HTERT RPE-1 (cell line): Measurements from ENCODE around the gene RIMBP2.
"Not testable (repeated sequence)": the region's sequence is repeated elsewhere in the genome, so short reads cannot be mapped to it uniquely, and the experiment has no call there.

ENCODE experiments used
- in situ Hi-C: fragments of 300-500 bp; cut with MboI; formaldehyde crosslinking; loops from 4 replicates; pipeline ENCODE4 v1.14.3; 2020; ENCODE audit warnings: low sequenced_read_pairs

The RIMBP2 gene, protein sequence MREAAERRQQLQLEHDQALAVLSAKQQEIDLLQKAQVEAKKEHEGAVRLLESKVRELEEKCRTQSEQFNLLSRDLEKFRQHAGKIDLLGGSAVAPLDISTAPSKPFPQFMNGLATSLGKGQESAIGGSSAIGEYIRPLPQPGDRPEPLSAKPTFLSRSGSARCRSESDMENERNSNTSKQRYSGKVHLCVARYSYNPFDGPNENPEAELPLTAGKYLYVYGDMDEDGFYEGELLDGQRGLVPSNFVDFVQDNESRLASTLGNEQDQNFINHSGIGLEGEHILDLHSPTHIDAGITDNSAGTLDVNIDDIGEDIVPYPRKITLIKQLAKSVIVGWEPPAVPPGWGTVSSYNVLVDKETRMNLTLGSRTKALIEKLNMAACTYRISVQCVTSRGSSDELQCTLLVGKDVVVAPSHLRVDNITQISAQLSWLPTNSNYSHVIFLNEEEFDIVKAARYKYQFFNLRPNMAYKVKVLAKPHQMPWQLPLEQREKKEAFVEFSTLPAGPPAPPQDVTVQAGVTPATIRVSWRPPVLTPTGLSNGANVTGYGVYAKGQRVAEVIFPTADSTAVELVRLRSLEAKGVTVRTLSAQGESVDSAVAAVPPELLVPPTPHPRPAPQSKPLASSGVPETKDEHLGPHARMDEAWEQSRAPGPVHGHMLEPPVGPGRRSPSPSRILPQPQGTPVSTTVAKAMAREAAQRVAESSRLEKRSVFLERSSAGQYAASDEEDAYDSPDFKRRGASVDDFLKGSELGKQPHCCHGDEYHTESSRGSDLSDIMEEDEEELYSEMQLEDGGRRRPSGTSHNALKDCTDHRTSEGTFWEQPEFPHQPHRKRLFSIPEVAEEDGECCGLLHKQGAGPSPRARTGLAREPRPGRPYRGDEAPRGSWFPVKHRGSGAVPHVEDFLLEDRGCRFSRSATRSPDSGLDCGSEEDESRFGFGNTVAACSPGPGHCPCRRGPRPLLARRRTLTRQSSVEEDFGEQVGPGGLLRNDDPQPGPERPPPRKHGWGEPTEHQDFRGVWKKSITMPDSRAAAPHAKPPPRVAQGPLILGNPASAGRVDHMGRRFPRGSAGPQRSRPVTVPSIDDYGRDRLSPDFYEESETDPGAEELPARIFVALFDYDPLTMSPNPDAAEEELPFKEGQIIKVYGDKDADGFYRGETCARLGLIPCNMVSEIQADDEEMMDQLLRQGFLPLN (N-terminal part only)

DNA sequence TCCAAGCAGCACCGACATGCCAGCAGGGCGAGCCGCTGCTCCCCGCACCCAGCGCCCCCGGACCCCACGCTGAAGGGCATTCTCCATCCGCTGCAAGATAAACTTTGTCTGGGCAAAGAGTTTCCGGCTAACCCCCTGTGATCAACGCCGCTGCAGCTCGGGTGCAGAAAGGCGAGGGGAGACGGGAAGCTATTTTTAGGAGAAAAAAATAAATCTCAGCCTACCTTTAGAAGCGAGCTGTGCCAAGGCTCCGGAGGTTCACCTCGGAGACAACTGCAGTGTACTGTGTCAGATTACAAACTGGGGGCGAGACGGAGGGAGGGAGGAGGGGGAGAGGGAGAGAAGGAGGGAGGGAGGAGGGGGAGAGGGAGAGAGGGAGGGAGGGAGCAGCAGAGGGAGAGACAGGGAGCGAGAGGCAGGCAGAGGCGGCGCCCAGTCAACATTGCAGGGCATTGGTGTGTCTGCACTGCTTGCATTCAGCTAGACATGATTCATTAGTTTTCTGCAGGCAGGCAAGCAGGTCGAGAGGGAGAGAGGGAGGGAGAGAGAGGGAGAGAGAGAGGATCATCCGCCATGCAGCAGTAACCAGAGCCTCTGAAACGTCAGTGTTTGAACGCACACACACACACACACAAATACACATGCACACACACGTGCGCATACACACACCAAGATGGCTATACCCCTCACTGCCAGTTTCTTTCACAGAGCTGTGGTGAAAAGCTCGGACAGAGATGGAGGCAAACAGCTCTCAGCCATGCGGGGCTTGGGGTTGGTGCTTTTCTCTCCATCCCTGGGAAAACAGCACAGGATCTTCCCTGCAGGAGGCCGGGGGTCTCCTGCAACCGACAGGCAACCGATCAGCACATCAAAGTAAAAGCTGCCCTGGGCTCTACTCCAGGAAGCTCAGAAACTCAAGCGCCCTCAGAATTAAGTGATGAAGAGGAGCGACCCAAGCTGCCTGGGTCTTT is at the start of gene RIMBP2:
Gene RIMBP2 (minus strand): TSS at position 302 of the 971 bp plus-strand sequence. CDS start 237,286 bp downstream, outside the sequence.
- in situ Hi-C loops: no loop called here

- in situ Hi-C loops: no loop called here
These were observed 49.1 kb upstream of the RIMBP2 start for GRCh38 chr12:130765186-130765659.

GRCh38 chr12:130764475-130765185 is 48.5 kb upstream of the RIMBP2 start:
- in situ Hi-C loops: no loop called here

DNA sequence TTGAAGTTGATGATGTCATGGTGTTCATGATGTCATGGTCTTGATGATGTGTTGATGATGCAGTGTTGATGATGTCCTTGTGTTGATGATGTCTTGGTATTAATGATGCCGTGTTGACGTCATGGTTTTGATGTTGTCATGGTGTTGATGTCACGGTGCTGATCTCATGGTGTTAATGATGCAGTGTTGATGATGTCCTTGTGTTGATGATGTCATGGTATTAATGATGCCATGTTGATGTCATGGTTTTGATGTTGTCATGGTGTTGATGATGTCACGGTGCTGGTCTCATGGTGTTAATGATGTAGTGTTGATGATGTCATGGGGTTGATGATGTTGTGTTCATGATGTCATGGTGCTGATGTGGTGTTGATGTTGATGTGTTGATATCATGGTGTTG is 48.0 kb upstream of the RIMBP2 start:
- in situ Hi-C loops: no loop called here

DNA sequence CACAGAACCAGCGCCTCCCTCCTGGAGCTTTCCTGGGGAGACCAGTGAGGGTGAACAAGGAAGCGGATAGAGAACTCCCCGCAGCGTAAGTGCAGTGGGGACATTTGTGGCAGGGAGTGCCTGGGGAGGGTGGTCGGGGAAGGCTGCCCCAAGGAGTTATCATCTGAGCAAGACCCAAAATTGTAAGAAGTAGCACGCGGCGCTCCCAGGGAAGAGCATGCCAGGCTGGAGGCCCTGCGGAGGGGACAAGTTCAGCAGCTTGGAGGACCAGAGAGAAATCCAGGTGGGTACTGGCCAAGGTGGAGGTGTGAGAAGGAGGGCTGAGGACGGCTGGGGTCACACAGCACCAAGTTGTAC is 46.2 kb upstream of the RIMBP2 start:
- in situ Hi-C loops: no loop called here

GRCh38 chr12:130761537-130762318 is 45.6 kb upstream of the RIMBP2 start:
- in situ Hi-C loops: no loop called here

DNA sequence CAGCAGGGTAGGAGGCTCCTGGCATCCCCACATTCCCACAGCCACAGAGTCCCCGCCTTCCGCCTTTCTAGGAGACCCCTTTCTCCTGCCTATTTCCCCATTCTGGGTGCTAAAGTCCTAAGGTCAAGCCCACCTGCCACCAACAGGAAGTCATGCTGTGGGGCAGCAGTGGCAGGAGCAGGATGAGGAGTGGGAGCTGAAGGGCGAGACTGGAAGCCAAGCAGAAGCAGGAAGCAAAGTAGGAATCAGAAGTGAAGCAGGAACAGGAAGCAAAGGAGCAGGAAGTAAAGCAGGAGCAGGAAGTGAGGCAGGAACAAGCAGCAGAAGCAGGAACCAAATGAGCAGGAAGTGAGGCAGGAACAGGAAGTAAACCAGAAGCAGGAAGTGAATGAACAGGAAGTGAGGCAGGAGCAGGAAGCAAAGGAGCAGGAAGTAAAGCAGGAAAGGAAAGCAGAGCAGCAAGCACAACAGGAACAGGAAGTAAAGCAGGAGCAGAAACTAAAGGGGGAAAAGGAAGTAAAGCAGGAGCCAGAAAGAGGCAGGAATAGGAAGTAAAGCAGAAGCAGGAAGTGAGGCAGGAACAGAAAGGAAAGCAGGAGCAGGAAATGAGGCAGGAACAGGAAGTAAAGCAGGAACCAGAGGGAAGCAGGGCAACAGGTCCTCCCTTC is 38.3 kb upstream of the RIMBP2 start:
- in situ Hi-C loops: no loop called here

DNA sequence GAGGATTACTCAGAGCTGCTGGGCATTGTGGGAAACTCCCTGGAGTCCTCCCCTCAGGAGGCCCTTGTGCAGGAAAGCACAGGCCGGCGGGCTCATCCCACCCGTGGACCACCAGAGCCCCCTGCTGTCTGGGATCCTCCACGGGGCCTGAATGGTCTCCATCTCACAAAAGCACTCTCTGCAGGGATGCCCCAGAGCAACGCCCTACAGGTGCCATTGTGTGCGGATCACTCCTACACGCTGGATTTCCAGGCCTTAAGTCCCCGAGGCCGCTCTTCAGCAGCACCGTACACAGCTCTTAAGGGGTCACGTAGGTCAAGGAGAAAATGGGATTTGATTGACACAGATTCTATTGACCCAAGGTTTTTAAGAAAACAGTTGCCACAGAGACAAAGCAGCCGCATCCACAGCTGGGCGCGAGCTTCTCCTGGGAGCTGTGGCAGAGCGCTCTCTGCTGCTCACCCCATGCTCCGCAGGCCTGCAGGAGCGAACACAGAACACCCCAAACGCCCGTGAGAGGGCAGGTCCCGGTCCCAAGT is 36.7 kb upstream of the RIMBP2 start:
- in situ Hi-C loops: no loop called here

GRCh38 chr12:130752037-130752436 is 35.9 kb upstream of the RIMBP2 start:
- in situ Hi-C loops: not testable (repeated sequence)

DNA sequence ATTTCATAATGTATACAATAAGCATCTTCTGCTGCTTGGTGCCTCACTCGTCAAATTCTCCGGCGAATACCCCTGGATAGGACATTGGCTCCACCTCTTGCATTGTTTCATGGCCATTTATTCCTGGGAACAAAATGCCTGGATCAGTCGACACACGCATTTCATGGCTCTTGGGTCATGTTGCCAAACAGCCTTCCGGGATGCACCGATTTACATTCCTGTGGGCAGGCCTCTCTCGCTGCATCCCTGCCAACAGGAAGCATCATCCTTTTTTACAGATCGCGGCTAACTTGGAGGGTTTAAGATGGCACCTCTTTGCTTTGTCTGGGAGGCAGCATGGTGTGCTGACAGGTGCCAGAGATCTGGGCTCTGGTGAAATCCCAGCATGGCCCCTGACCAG is 32.7 kb upstream of the RIMBP2 start:
- in situ Hi-C loops: no loop called here

- in situ Hi-C loops: no loop called here
These were observed 32.0 kb upstream of the RIMBP2 start for GRCh38 chr12:130747867-130748740.

DNA sequence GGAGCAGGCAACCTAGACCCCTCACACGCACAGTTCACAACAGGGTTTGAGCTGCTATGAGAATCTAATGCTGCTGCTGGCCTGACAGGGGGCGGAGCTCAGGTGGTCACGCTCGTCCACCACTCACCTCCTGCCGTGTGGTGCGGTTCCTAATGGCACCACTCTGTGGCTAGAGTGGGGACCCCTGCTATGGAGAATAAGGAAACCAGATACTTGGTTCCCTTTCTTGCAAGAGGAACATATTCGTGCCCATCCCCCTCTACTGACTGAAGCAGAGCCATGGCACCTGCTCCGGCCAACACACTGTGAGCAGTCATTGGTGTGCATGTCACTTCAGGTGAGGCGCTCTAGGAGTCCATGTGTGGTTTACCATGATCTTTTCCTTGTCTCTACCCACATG is 30.4 kb upstream of the RIMBP2 start:
- in situ Hi-C loops: no loop called here

DNA sequence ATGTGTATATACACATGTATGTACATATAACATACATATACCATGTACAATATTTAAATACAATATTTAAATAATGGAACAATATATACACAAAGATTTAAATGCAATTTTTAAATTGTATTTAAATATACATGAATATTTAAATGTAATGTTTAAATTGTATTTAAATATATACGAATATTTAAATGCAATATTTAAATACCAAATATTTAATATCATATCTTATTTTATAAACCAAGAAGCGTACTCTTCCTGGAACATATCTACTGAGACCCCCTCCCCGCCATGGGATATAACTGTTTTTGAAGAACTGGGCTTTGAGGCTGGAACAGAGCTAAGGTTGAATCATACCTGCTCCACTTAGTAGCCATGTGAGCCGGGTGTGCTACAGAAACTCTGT is 29.8 kb upstream of the RIMBP2 start:
- in situ Hi-C loops: no loop called here

DNA sequence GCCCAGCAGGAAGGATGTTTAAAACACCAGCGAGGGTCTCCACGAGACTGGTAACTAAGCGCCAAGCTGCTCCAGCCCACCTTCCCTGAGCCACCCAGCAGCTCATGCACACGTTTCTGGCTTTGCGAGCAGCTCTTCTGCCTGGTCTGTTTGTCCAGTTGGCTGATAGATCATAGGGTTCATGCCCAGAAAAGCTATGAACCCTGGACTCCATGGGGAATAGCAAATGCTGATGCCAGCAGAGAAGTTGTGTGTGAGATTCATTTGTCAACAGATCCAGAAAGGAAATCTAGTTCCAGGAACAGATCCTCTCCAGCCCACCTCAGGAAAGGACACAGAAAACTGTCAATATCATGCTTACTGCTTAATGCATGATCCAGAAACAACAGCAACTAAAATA is 28.2 kb upstream of the RIMBP2 start:
- in situ Hi-C loops: no loop called here

DNA sequence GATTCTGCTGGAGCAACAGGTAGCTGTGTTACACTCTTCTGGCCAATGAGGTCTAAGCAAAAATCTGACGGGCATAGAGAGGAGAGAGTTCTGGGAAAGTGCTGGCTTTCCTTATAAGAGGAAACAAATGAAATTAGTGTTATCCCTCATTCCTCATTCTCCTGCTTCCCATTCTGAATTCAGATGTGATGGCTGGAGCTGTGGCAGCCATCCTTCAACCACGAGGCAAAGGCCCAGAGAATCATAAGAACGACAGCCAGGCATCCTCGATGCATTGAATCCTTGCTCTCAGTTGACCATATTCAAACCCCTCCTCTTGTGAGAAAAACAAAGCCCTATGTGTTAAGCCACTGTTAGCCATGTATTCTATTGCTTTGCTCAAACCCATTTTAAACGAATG is 27.5 kb upstream of the RIMBP2 start:
- in situ Hi-C loops: no loop called here

GRCh38 chr12:130743176-130743575 is 27.1 kb upstream of the RIMBP2 start:
- in situ Hi-C loops: no loop called here

- in situ Hi-C loops: no loop called here
These were observed 26.6 kb upstream of the RIMBP2 start for GRCh38 chr12:130742716-130743115.
